Pancreas (tissue), 10 donors: Measurements from ENCODE around the gene SKAP1. TPM values are rescaled to one million over a fixed set of nuclear protein-coding genes. Genes with fewer than 3 reads are reported as not detected.
"Not testable (repeated sequence)": the region's sequence is repeated elsewhere in the genome, so short reads cannot be mapped to it uniquely, and the experiment has no call there.

ENCODE experiments used
- ATAC-seq, 4 donors: fragments of 200-7000 bp; cut with Tn5 transposase; one replicate each; pipeline versions ENCODE4 v1.8.0 to v1.9.1; 2020; ENCODE audit warnings: mild to moderate bottlenecking in 4 of 4, moderate library complexity in 4 of 4
- DNase-seq, 6 donors: peaks; one replicate each; pipeline ENCODE4 v3.0.0-alpha.2; 2020
- FAIRE-seq: peaks from 2 replicates; lab custom pipeline; 2012; peaks lifted over from hg19 to GRCh38; lab: Jason Lieb, UNC
- H3K27ac ChIP-seq, 4 donors: fragments of 200-600 bp; sonication (generic); 1 replicate in 3 of 4; 2 replicates in 1 of 4; pipeline versions ENCODE4 v1.5.0 to v1.8.0; 2020
- H3K27me3 ChIP-seq, 4 donors: fragments of 200-600 bp; one replicate each; pipeline ENCODE4 v1.8.0; 2021
- H3K36me3 ChIP-seq, 3 donors: fragments of 200-600 bp; sonication (generic) in 1 of 3; one replicate each; pipeline versions ENCODE4 v1.5.0 to v1.8.0; 2020 to 2021
- H3K4me1 ChIP-seq, 3 donors: fragments of 200-600 bp; one replicate each; pipeline ENCODE4 v1.8.0; 2021
- H3K4me3 ChIP-seq, 4 donors: fragments of 200-600 bp; sonication (generic) in 2 of 4; one replicate each; pipeline versions ENCODE4 v1.5.0 to v1.8.0; 2020 to 2021
- H3K9me3 ChIP-seq, 4 donors: fragments of 200-600 bp; one replicate each; pipeline ENCODE4 v1.8.0; 2021
- WGBS, 2 donors: extraction: QIAGEN DNeasy Blood & Tissue Kit; methylation state at CpG; one replicate each; pipeline ENCODE4 v1.1.7; 2013; 5-methylcytosine and 5-hydroxymethylcytosine counted together
- intact Hi-C, 3 donors: fragments of 100-400 bp; cut with DNase I; formaldehyde crosslinking; loops; one replicate each; pipeline versions ENCODE4 v1.11.1 to v1.14.2; 2022
- polyA plus RNA-seq, 2 donors: library from polyadenylated mRNA; stranded (reverse); fragments of 200-250 nt; gene quantifications; one replicate each; pipeline ENCODE4 v1.2.3, GENCODE V29; 2013
- total RNA-seq, 6 donors: library from RNA; stranded (reverse); fragmentation: NEBNext Ultra II Directional in 4 of 6; extraction: Animal tissue kit (Norgen Biotek cat#: 25700) in 4 of 6; gene quantifications; one replicate each; pipeline versions ENCODE4 v1.2.1 to v1.2.4, GENCODE V29; 2021 to 2023
- TF ChIP-seq, protein P1 (sequence below), 4 donors: fragments of 200-600 bp; sonication (generic) in 3 of 4; IDR thresholded peaks; one replicate each; pipeline versions ENCODE4 v1.5.0 to v1.8.0; 2021; ENCODE audit warnings: antibody characterized with exemption in 4 of 4
- donor health status: healthy with polysubstance abuse.
- donor health status: DM: no; HTN: no; CAD: no; lungs with moderate emphysema.
- donor health status: DM: no; HTN: no; CAD: no.
- donor health status: control.
- donor health status: control.
- donor health status: Bipolar disorder and iron deficiency.
- donor health status: DM: yes; HTN: yes; CAD: no.
- donor health status: DM: no; HTN: no; CAD: no.
- donor health status: DM: no; HTN: no; CAD: no.
- donor health status: DM: yes; HTN: yes; CAD: no.

The SKAP1 gene
- total and polyA plus RNA-seq, 8 donors = 0.92 to 5.2 (median 3.0) TPM

GRCh38 chr17:48211011-48211410 lies 219.0 kb downstream of the SKAP1 start:
- DNase-seq = no peak
- no peak for FAIRE-seq
- no peak overlapping the region for H3K4me3 ChIP-seq
- TF ChIP-seq, protein P1, sequence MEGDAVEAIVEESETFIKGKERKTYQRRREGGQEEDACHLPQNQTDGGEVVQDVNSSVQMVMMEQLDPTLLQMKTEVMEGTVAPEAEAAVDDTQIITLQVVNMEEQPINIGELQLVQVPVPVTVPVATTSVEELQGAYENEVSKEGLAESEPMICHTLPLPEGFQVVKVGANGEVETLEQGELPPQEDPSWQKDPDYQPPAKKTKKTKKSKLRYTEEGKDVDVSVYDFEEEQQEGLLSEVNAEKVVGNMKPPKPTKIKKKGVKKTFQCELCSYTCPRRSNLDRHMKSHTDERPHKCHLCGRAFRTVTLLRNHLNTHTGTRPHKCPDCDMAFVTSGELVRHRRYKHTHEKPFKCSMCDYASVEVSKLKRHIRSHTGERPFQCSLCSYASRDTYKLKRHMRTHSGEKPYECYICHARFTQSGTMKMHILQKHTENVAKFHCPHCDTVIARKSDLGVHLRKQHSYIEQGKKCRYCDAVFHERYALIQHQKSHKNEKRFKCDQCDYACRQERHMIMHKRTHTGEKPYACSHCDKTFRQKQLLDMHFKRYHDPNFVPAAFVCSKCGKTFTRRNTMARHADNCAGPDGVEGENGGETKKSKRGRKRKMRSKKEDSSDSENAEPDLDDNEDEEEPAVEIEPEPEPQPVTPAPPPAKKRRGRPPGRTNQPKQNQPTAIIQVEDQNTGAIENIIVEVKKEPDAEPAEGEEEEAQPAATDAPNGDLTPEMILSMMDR (IDR thresholded peaks at IDR 0.05) = no peak
- H3K27ac ChIP-seq = no peak overlapping the region
- ATAC-seq = no peak
- H3K27me3 ChIP-seq = no peaks in the 10 kb centered on the region
- no peaks in the 10 kb centered on the region for H3K9me3 ChIP-seq
- intact Hi-C loops = no loop called here
- H3K4me1 ChIP-seq = peaks cover 0 to 3% (median 0%) of the 10 kb centered on the region in 3 donors
- H3K36me3 ChIP-seq = no peaks in the 10 kb centered on the region

GRCh38 chr17:48209973-48210372 lies 220.0 kb downstream of the SKAP1 start:
- Histone ChIP-seq H3K9me3 (no peaks in the 10 kb centered on the region), H3K4me1 (peaks cover 0 to 3% (median 0%) of the 10 kb centered on the region in 3 donors), H3K4me3 (no peak overlapping the region), H3K27me3 (no peaks in the 10 kb centered on the region), H3K27ac (no peak overlapping the region), H3K36me3 (no peaks in the 10 kb centered on the region)
- intact Hi-C loops = no loop called here
- no peak for FAIRE-seq
- no peak for ATAC-seq
- 92 to 93% methylated on average over 10 of the region's 10 CpGs for WGBS, 2 donors
- TF ChIP-seq, protein P1 (IDR thresholded peaks at IDR 0.05) = no peak
- no peak for DNase-seq

DNA sequence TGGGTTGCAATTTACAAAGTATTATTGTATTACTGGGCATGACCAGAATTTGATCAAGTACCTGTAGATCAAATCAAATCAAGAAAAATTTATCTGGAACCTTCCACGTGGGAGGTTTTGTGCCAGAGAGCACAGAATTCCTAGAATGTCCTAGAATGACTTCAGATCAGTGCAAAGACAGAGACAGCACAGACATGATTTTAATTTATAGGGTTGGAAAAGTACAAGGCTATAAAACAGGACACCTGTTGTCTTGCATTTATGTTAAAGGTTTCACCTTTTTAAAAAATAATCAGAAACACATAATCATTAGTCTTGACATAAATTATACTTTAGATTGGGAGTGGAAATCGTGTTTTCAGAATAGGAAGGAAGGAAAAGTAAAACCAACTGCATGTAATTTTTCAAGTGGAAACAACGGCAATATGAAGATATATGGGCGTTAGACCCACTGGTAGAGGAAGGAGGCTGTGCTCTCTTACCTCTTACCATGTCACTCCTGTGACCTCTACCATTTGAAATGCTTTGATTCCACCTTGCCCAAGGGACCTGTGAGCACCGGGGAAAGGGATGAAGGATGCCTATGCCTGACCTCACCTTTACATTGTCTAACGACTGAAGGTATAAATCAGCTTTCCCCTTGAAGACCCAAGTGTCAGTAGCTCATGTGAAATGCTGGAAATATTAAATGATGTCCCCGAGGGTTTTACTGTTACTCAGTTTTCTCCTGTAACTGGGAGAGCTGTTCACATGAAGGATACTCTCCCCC lies 222.1 kb downstream of the SKAP1 start:
- Histone ChIP-seq H3K4me3 (no peak overlapping the region), H3K4me1 (no peaks in the 10 kb centered on the region), H3K36me3 (no peaks in the 10 kb centered on the region), H3K9me3 (no peaks in the 10 kb centered on the region), H3K27me3 (no peaks in the 10 kb centered on the region), H3K27ac (no peak overlapping the region)
- no peak for FAIRE-seq
- intact Hi-C loops = no loop called here
- no peak for ATAC-seq
- TF ChIP-seq, protein P1 (IDR thresholded peaks at IDR 0.05) = no peak
- DNase-seq = no peak
- WGBS, 2 donors = 69 to 78% methylated on average over 7 of the region's 7 CpGs

DNA sequence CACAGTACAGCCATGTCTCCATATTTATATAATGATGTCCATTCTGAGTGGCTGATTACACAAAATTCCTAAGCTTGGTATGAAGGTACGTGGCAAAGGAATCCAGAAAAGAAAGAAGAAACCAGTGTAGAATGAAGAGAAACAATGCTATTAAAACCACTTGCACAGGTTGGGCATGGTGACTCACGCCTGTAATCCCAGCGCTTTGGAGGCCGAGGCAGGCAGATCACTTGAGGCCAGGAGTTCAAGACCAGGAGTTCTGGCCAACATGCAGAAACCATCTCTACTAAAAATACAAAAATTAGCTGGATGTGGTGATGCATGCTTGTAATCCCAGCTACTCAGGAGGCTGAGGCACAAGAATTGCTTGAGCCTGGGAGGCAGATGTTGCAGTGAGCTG lies 223.0 kb downstream of the SKAP1 start:
- H3K4me3 ChIP-seq, H3K27me3 ChIP-seq, intact Hi-C loops, H3K27ac ChIP-seq, H3K36me3 ChIP-seq, FAIRE-seq, H3K4me1 ChIP-seq, DNase-seq, ATAC-seq, H3K9me3 ChIP-seq: not testable (repeated sequence)
- 90 to 98% methylated on average over 4 of the region's 4 CpGs for WGBS, 2 donors

GRCh38 chr17:48202959-48203358 lies 227.1 kb downstream of the SKAP1 start:
- TF ChIP-seq, protein P1 (IDR thresholded peaks at IDR 0.05) = no peak
- intact Hi-C loops = no loop called here
- Histone ChIP-seq H3K27ac (no peak overlapping the region), H3K4me1 (no peaks in the 10 kb centered on the region), H3K27me3 (no peaks in the 10 kb centered on the region), H3K36me3 (no peaks in the 10 kb centered on the region), H3K4me3 (no peak overlapping the region), H3K9me3 (no peaks in the 10 kb centered on the region)
- WGBS, 2 donors = 59 to 72% methylated on average over 2 of the region's 2 CpGs
- no peak for ATAC-seq
- FAIRE-seq = no peak
- no peak for DNase-seq
